ENCODE data around the gene BCR.
"Not testable (repeated sequence)": the region's sequence is repeated elsewhere in the genome, so short reads cannot be mapped to it uniquely, and the experiment has no call there.

The BCR gene

GRCh38 chr22:23180301-23180892, at the start of gene BCR:
BCR (plus strand) TSS chr22:23180509; CDS start chr22:23180961, 452 bp downstream.
- DNase-seq (ENCODE audit: low spot score): peak; percentile 82

GRCh38 chr22:23130697-23131096, 49.6 kb upstream of the BCR start:
- DNase-seq (ENCODE audit: low spot score): no peak

DNA sequence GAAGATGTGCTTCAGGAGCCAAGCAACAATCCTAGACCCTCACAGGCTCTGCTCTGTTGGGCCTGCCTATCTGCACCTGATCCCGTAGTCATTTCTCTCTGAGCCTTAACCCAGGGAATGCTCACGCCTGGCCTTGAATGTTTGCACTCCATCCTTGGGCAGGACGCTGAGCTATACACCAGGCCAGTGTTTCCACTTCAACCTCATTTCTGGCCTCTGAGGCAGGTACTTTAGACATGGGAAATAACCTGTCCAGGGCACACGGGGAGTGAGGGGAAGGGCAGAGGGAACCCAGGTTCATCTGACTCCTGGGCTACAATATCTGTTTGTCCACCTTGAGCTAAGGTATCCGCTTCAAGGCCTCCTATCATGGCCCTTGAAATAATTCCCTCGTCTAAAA, 48.4 kb upstream of the BCR start:
- DNase-seq (ENCODE audit: low spot score): no peak

DNA sequence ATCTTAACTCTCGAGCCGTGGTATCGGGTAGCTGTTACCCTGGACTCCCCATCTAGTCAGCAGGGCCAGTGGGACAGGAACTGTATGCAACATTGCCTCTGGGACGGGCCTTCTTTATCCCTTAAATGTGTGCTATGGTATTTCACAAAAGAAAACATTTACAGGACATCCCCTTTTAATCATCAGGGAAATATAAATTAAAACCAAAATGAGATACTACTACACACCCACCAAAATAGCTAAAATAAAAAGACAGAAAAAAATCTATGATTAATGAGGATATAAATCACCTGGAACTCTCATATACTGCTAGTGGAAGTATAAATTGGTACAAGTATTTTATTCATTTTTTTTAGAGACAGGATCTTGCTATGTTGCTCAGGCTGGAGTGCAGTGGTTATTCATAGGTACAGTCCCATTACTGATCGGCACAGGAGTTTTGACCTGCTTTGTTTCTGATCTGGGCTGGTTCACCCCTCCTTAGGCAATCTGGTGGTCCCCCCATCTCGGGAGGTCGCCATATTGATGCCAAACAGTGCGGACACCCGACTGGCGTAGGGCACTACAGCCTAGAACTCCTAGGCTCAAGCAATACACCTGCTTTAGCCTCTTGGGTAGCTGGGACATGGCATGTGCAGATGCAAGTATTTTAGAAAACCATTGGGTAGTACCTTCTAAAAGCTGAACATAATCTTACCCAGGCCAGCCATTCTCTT, 47.8 kb upstream of the BCR start:
- no peak for DNase-seq (ENCODE audit: low spot score)

DNA sequence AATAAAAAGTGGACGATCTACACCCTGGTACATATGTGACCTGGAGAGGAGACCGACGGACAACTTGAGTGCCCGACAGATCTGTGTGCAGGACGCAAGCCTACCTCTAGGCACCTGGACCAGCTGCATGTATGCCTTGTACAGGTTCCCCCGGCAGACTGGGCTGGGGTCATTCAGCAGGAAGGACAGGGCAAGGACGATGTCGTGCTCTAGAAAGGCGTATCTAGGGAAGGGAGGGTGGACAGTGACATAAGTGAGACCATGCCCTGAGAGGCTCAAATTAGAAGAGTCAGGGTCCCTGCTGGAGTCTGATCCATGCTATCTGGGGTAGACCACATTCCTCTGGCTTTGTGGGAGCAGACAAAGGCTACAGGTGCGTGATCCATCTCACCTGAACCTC, 46.4 kb upstream of the BCR start:
- no peak for DNase-seq (ENCODE audit: low spot score)

DNA sequence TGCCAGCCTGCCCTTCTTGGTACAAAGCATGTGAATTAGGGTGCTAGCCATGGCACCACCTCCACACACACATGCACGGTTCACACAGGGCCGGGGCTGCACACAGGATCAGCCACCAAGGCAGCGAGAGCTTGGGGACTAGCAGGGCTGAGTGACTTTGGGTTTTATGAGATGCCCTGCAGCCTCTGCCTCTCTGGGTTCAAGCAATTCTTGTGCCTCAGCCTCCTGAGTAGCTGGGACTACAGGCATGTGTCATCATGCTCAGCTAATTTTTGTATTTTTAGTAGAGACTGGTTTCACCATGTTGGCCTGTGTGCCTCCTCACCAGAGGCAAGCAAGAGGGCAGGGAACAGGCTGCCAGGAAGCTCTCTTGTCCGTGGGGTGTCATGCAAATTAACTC, 43.3 kb upstream of the BCR start:
- not testable (repeated sequence) for DNase-seq (ENCODE audit: low spot score)

DNA sequence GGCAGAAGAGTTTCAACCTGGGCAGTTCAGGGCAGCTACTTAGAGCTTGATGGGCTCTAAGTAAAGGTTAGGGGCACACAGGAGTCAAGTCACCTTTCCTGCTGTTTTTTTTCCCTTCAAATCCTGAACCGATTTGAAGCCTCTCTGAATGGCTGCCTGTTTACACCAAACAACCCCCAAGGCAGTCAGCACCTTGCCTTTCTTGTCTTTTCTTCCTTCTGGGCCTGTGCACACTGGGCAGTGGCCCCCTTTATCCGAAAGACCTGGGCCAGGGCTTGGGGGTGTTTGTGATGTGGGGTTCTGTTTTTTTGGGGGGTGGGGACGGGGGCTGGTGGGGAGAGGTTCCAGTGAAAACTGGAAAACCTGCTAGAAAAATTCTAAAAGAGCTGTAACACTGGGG, 42.8 kb upstream of the BCR start:
- no peak for DNase-seq (ENCODE audit: low spot score)

- no peak for DNase-seq (ENCODE audit: low spot score)
These were observed 42.3 kb upstream of the BCR start for GRCh38 chr22:23137905-23138561.

GRCh38 chr22:23138584-23139435, 41.5 kb upstream of the BCR start:
- DNase-seq (ENCODE audit: low spot score): no peak

DNA sequence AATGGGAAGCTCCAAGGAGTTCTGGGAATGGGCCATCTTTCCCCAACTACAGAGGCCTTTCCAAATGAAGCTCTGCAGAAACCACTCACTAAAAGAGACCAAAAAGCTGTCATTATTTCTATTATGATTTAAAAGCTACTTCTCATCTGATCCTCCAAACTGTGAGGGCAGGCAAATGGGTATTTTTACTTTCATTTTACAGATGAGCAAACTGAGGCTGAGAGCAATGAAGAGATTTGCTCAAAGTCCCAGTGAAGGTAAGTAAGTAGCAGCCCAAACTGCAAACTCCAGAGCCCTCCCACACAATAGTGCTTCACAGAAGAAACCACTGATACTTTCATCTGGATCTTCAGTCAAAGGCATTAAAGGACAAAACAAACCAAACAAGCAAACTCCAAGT, 39.9 kb upstream of the BCR start:
- no peak for DNase-seq (ENCODE audit: low spot score)

DNA sequence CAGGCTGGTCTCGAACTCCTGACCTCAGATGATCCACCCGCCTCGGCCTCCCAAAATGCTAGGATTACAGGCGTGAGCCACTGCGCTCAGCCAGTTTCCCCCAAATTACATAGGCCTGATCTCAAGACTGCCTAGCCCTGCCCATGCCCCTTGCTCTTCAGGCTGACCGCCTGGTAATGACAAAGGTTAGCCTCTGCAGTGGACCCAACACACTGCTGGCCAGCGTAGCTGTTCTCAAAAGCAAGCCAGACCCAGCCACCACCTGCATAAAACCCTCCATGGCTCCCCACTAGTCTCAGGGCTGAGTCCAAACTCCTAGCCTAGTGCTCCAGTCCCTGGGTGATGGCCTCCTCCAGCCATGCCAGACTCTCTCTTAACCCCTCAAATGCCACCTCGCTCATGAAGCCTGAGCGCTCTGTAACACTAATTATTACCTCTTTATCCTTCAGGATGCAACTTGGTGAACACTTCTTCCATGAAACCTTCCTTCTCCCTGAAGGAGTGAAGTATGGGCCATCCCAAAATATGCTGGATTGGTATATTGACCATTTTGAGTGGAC, 37.7 kb upstream of the BCR start:
- no peak for DNase-seq (ENCODE audit: low spot score)

- DNase-seq (ENCODE audit: low spot score): no peak
These were observed 37.2 kb upstream of the BCR start for GRCh38 chr22:23143119-23143518.

- no peak for DNase-seq (ENCODE audit: low spot score)
These were observed 35.9 kb upstream of the BCR start for GRCh38 chr22:23144432-23144831.

DNA sequence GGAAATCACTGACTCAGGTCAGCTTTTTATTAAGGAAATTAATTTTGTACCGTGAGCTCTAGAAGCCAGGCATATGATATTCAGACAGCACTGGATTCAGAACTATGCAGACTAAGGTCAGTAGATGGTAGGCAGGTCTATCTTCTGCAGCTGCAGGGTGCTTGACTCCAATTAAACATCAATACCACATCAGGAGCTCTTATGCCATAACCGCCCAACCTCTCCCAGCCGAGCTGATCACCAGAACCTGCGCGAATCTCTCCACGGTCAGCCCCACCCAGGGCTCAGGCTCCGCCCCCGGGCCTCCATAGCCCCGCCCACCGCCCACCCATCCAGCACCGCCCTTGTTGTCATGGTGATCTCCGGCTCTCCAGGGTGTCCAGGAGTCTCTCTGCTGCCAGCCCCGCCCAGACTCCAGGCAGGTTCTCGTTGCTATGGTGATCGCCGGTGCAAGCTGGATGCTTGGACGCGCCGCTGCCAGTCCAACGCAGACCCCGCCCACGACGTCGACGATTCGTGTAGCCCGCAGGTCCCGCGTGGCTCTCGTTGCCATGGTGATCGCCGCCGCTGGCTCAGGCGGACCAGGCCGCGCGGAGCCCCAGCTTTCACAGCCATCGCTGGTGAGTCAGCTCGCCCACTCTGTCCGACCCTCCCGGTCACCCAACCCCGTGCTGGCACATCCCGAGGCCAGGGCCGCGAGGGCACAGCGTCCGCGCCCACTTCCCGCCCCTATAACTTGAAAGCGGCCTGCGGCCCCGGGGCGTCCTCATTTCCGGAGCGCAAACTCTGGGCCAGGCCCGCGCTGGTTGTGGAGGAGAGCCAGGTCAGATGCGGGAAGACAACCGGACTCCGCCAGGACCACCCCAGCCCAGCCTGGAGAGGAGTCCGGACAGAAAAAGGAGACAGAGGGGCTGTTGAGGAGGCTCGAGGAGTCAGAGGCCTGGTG, 35.1 kb upstream of the BCR start, which contains the start of gene RAB36:
TSS of gene RAB36 (plus strand) at position 546 of the 946 bp plus-strand sequence. CDS start 1,140 bp downstream, outside the sequence.
- DNase-seq (ENCODE audit: low spot score): peak; percentile 94

GRCh38 chr22:23145878-23146470, 34.3 kb upstream of the BCR start:
- no peak for DNase-seq (ENCODE audit: low spot score)

DNA sequence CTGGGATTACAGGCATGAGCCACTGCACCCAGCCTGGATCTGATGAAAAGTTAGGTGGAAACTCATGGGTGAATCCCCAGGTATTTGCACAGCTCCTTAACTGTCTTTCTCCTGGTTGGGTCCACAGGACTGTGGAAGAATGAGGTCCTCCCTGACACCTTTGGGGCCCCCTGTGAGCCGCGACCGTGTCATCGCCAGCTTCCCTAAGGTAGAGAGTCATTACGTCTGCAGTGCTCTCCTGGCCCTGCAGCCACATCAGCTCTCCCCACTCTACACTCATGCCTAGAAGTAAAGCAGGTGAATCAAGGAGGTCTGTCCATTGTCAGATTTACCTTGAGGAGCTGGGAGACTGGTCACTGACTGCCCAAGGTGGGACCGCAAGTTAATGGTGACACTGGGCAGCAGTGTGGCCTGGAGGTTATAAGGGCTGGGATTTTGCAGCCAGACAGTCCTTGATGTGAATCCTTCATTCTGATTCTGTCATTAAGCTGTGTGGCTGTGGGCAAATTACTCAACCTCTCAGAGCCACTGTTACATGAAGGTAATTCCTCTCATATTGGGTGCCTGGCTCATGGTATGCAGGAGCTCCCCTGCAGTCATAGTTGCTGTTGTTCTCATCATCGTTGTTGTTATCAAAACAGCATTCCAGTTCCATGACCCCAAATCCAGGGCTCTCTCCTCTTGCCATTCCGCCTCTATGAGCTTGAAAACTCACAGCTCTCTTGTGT, 33.7 kb upstream of the BCR start:
- no peak for DNase-seq (ENCODE audit: low spot score)

DNA sequence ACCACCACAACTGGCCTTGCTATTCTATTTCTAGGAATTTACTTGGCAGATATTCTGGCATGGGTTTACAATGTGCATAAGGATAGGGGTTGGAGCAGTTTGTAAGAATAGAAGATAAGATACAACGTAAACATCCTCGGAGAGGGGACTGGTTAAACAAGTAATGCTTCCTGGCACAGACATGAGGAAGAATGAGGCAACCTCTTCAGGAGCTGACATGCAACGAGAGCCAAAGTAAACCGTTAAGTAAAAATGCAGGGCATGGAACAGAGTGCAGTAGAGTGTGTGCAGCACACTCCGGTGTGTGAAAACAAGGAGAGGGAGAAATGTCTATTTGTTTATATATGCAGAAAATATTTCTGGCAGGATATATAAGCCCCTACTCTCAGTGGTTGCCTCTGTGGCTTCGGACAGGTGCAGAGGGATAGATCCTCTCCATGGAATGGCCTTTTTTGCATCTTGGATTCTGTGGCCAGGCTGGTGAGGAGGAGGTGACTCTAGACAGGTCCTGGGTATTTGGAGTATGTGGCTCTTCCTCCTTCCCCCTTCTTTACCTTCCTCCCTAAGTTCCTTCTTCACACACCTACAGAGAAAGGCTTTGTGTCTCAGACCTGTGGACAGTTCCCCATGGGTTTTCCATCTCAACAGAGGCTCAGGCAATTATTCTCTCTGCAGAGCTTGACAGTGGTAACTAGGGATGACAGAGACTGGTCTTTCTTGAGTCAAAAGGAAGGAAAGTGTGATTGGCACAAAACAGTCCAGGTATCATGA, 32.5 kb upstream of the BCR start:
- no peak for DNase-seq (ENCODE audit: low spot score)

GRCh38 chr22:23149743-23150238, 30.5 kb upstream of the BCR start:
- no peak for DNase-seq (ENCODE audit: low spot score)

GRCh38 chr22:23150762-23151161, 29.5 kb upstream of the BCR start:
- DNase-seq (ENCODE audit: low spot score): no peak

Data from left forelimb (tissue), 1 donor.